ENCODE results near the gene FRMD4A.

Gene FRMD4A

DNA sequence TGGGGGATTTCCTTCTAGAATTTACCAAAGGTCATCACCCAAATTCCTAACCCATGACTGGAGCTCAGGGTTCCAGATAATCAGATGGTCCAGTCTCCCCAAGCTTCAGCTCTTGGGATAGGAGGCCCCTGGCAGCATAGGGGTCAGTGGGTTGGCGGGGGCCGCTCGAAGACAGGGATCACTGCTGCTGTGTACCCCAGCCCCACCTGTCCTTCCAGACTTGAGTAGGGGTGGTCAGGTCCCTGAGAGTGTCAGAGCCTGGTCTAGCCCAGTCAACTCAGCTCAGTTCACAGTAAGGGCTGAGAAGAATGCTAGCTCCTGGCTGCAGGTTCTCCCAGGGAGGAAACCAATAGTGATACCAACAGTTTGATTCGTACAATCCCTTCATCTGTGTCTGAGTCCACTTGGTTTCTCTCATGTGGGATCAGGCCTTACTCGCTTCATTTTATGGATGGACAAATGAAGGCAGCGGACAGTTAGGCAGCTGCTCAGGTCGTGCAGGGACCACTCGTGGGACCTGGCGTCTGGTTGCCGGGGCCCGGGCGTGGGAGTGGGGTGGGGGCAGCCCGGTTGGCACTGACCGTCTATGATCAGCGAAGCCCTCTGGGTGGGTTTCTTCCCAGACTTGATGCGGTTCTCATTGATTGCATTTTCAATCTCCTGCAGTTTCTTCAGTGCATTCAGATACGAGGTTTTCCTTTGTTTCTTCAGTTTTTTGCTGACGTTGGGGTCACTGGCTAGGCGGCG is 665.0 kb downstream of the FRMD4A start:
- CTCF ChIA-PET, result interaction anchor here (1.4 to 1.6 kb wide), 2 partner anchors 25 to 111 kb away, joined by 4 to 5 read pairs; no protein-coding TSS in a partner anchor
- POLR2A ChIA-PET, result no interaction called here
- no peak for DNase-seq (ENCODE audit: extremely low spot score)
- TF ChIP-seq, protein P1, sequence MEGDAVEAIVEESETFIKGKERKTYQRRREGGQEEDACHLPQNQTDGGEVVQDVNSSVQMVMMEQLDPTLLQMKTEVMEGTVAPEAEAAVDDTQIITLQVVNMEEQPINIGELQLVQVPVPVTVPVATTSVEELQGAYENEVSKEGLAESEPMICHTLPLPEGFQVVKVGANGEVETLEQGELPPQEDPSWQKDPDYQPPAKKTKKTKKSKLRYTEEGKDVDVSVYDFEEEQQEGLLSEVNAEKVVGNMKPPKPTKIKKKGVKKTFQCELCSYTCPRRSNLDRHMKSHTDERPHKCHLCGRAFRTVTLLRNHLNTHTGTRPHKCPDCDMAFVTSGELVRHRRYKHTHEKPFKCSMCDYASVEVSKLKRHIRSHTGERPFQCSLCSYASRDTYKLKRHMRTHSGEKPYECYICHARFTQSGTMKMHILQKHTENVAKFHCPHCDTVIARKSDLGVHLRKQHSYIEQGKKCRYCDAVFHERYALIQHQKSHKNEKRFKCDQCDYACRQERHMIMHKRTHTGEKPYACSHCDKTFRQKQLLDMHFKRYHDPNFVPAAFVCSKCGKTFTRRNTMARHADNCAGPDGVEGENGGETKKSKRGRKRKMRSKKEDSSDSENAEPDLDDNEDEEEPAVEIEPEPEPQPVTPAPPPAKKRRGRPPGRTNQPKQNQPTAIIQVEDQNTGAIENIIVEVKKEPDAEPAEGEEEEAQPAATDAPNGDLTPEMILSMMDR (IDR thresholded peaks at IDR 0.05; ENCODE audit: control extremely low read depth, extremely low read depth, low read depth, missing control alignments), result no peak

DNA sequence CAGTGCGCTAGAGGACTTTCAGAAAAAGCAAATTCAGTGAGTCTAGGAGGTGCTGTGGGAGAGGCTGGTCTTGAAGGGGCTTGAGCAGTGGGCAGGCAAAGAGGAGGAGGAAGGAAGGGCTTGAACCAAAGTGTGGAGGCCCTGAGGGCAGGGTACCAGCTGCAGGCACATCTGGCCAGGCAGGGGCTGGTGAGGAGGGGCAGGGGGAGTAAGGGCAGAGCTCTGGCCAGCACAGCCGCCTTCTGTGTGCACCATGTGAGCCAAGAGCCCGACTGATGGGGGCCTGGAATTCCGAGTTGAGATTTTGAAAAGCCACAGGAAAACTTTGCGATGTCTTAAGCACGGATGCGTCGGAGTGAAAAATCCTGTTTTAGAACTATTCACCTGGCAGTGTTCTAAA is 669.5 kb downstream of the FRMD4A start:
- ChIA-PET POLR2A (no interaction called here), CTCF (interaction anchor here (0.6 to 3.2 kb wide), 7 partner anchors 9 to 122 kb away, joined by 3 to 40 read pairs (median 3); no protein-coding TSS in a partner anchor)
- TF ChIP-seq, protein P1 (IDR thresholded peaks at IDR 0.05; ENCODE audit: control extremely low read depth, extremely low read depth, low read depth, missing control alignments), result no peak
- no peak for DNase-seq (ENCODE audit: extremely low spot score)

DNA sequence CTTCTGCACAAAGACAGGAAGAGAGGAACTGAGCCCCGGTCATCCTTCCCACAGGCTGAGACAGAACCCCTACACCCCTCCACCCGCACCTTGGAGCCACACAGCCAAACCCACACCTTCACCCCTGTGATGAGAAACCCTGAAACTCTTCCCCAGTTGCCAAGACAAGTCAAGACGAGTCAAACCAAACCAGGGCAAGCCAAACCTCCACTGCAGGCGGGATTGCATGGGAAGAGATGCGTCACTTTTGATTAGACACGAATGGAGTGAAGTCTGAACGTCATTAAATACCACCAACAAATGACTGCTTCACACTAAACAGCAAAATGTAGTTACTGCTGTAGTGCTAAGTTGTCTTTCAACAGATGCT is 670.2 kb downstream of the FRMD4A start:
- POLR2A ChIA-PET, result no interaction called here
- no peak for DNase-seq (ENCODE audit: extremely low spot score)
- CTCF ChIA-PET, result interaction anchor here (0.6 to 3.2 kb wide), 15 partner anchors 11 to 460 kb away, joined by 3 to 40 read pairs (median 6); no protein-coding TSS in a partner anchor
- TF ChIP-seq, protein P1 (IDR thresholded peaks at IDR 0.05; ENCODE audit: control extremely low read depth, extremely low read depth, low read depth, missing control alignments), result no peak

DNA sequence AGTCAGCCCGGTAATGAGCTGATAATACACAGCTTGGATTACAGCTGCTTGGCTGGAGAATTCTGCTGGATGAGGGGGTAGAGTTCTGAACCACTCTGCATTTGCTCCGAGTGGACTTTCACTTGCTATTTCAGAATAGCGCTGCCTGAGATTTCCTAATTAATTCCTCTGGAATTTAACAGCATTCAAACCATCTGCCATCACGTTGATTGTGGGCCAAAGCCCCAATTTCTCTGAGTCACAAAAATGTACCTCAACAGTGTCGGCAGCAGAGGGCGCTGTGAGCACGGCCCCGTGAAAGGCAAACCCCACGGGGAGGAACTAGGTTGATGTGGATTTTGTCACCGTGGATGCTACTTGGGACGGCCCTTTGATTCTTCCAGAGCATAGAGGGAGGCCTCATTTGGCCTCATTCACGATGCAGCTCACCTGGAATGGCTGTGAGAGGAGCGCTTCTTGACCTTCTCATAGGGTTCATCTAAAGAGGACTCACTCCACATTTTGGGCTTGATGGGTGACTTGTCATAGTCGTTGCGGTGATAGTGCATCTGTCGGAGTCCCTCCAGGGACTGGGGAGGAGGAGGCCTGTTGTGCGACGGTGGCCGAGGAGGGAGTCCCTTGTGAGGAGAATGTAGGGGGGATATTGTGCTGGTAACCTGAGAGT is 670.7 kb downstream of the FRMD4A start:
- TF ChIP-seq, protein P1 (IDR thresholded peaks at IDR 0.05; ENCODE audit: control extremely low read depth, extremely low read depth, low read depth, missing control alignments), result peak; percentile 72
- POLR2A ChIA-PET, result no interaction called here
- peak; percentile 82 for DNase-seq (ENCODE audit: extremely low spot score)
- CTCF ChIA-PET, result interaction anchor here (0.6 to 3.2 kb wide), 36 partner anchors 9 to 460 kb away, joined by 3 to 40 read pairs (median 5); no protein-coding TSS in a partner anchor

DNA sequence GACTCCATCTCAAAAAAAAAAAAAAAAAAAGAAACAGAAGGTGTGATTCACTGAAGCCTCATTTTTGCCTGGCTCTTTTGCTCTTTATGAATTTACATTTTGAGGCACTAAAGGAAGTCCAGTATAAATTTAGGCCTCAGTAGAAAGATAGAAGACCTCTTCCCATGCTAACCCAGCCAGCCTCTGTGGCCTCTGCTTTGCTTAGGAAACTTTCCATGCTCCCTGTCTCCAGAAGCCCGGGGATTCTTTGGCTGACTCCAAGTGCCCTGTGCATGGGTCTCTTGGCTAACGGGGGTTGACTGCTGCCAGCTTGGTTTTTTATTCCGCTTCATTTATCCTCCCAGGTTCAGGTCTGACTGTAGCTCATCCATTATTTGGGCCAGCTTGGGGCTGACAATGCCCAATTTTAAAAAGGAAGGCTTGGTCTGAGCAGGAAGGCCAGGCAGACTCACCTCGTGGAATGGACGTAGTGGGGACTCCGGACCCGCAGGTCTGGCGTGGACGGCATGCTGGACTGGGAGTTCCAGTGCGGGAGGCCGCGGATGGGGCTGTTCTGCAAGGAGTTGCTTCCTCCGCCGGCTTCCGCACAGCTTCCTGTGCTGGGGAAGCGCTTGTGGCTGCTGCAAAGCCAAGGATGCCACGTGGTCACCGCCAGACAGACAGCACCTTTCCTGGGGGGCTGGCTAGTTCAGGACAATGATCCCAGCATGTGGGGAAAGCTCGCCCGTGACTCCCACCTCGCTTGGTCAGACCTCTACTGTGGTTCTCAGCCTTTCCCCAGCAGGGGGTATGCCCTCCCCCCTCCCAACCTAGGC is 671.6 kb downstream of the FRMD4A start:
- POLR2A ChIA-PET, result no interaction called here
- DNase-seq (ENCODE audit: extremely low spot score), result no peak
- TF ChIP-seq, protein P1 (IDR thresholded peaks at IDR 0.05; ENCODE audit: control extremely low read depth, extremely low read depth, low read depth, missing control alignments), result no peak
- CTCF ChIA-PET, result interaction anchor here (0.8 to 3.2 kb wide), 35 partner anchors 8 to 461 kb away, joined by 3 to 40 read pairs (median 5); no protein-coding TSS in a partner anchor

DNA sequence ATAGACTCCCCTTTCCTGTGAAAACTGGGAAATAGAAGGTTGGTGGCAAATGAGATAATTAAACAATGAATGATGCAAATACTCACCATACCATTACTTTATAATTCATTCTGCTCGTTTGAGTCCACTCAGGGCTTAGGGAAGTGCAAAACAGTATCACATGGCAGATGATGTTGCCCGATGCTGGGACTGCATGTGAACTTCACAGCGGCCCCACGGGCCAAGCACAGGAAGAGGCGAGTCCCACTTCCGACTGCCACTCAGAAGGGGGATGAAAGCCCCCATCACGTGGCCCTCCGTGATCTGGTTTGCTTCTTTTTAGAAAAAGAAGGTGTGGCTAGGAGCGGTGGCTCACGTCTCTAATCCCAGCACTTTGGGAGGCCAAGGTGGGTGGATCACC is 672.5 kb downstream of the FRMD4A start:
- TF ChIP-seq, protein P1 (IDR thresholded peaks at IDR 0.05; ENCODE audit: control extremely low read depth, extremely low read depth, low read depth, missing control alignments), result no peak
- DNase-seq (ENCODE audit: extremely low spot score), result no peak
- POLR2A ChIA-PET, result no interaction called here
- CTCF ChIA-PET, result interaction anchor here (1.5 kb wide), 1 partner anchor 126 kb away, joined by 4 read pairs; no protein-coding TSS in a partner anchor
